Liver (tissue), 9 donors: Measurements from ENCODE around the gene CDC14A. TPM values are rescaled to one million over a fixed set of nuclear protein-coding genes. Genes with fewer than 3 reads are reported as not detected.
A peak's percentile ranks its signal among the peaks of the same experiment; 100 is the strongest.

Source experiments
- DNase-seq: peaks from one replicate; pipeline ENCODE4 v3.0.0-alpha.2; 2017; ENCODE audit warnings: low spot score
- H3K27ac ChIP-seq, 2 donors: one replicate each; pipeline ENCODE4 v1.7.0; 2013; ENCODE audit warnings: inconsistent platforms in 2 of 2, low read length in 2 of 2, control low read depth in 1 of 2, low read depth in 1 of 2, mild to moderate bottlenecking in 1 of 2
- H3K27me3 ChIP-seq, 4 donors: one replicate each; pipeline versions ENCODE4 v1.6.1 to v1.7.0; 2013; ENCODE audit warnings: low read length in 3 of 4, inconsistent platforms in 1 of 4, mild to moderate bottlenecking in 1 of 4, moderate library complexity in 1 of 4; ENCODE audit not compliant: control insufficient read depth in 4 of 4, insufficient read depth in 4 of 4
- H3K36me3 ChIP-seq, 4 donors: one replicate each; pipeline versions ENCODE4 v1.6.1 to v1.7.0; 2013; ENCODE audit warnings: low read length in 3 of 4, mild to moderate bottlenecking in 3 of 4, low read depth in 1 of 4, moderate library complexity in 1 of 4; ENCODE audit not compliant: control insufficient read depth in 4 of 4, insufficient read depth in 3 of 4
- H3K4me1 ChIP-seq, 4 donors: one replicate each; pipeline versions ENCODE4 v1.6.1 to v1.7.0; 2013; ENCODE audit warnings: low read length in 3 of 4, mild to moderate bottlenecking in 3 of 4, moderate library complexity in 1 of 4; ENCODE audit not compliant: control insufficient read depth in 4 of 4, insufficient read depth in 4 of 4
- H3K4me3 ChIP-seq, 3 donors: one replicate each; pipeline versions ENCODE4 v1.6.1 to v1.7.0; 2013; ENCODE audit warnings: low read length in 3 of 3, control low read depth in 1 of 3, low read depth in 1 of 3, mild to moderate bottlenecking in 1 of 3
- H3K9ac ChIP-seq, 2 donors: one replicate each; pipeline ENCODE4 v1.7.0; 2013; ENCODE audit warnings: low read length in 2 of 2, mild to moderate bottlenecking in 2 of 2, moderate library complexity in 2 of 2, control low read depth in 1 of 2, low read depth in 1 of 2
- H3K9me3 ChIP-seq, 4 donors: one replicate each; pipeline versions ENCODE4 v1.6.1 to v1.7.0; 2013; ENCODE audit warnings: low read length in 3 of 4; ENCODE audit not compliant: control insufficient read depth in 4 of 4
- ATF3 ChIP-seq: IDR thresholded peaks from 2 replicates; pipeline ENCODE4 v1.6.1; 2016; ENCODE audit warnings: antibody characterized with exemption
- EGR1 ChIP-seq, 2 donors: IDR thresholded peaks; 2 replicates each; pipeline ENCODE4 v1.6.1; 2016 to 2018; ENCODE audit warnings: antibody characterized with exemption in 2 of 2, low read depth in 2 of 2
- FOXA1 ChIP-seq: IDR thresholded peaks from 2 replicates; pipeline ENCODE4 v1.6.1; 2016; ENCODE audit warnings: antibody characterized with exemption
- FOXA2 ChIP-seq: IDR thresholded peaks from 2 replicates; pipeline ENCODE4 v1.6.1; 2016; ENCODE audit warnings: antibody characterized with exemption
- GABPA ChIP-seq, 2 donors: IDR thresholded peaks in 1 of 2; conservative IDR thresholded peaks in 1 of 2; 2 replicates each; pipeline ENCODE4 v1.6.1; 2016; ENCODE audit warnings: antibody characterized with exemption in 2 of 2, mild to moderate bottlenecking in 1 of 2, moderate library complexity in 1 of 2
- HNF4A ChIP-seq, 2 donors: conservative IDR thresholded peaks; 2 replicates each; pipeline ENCODE4 v1.6.1; 2016; ENCODE audit warnings: antibody characterized with exemption in 2 of 2, mild to moderate bottlenecking in 2 of 2
- HNF4G ChIP-seq: IDR thresholded peaks from 2 replicates; pipeline ENCODE4 v1.6.1; 2016; ENCODE audit warnings: antibody characterized with exemption
- JUND ChIP-seq, 2 donors: IDR thresholded peaks; 2 replicates each; pipeline ENCODE4 v1.6.1; 2016; ENCODE audit warnings: antibody characterized with exemption in 2 of 2
- MAX ChIP-seq: IDR thresholded peaks from 2 replicates; pipeline ENCODE4 v1.6.1; 2016; ENCODE audit warnings: antibody characterized with exemption
- NR2F2 ChIP-seq: IDR thresholded peaks from 2 replicates; pipeline ENCODE4 v1.6.1; 2016; ENCODE audit warnings: antibody characterized with exemption
- RAD21 ChIP-seq, 2 donors: IDR thresholded peaks; 2 replicates each; pipeline ENCODE4 v1.6.1; 2016; ENCODE audit warnings: antibody characterized with exemption in 2 of 2, mild to moderate bottlenecking in 2 of 2
- REST ChIP-seq: IDR thresholded peaks from 2 replicates; pipeline ENCODE4 v1.6.1; 2016; ENCODE audit warnings: antibody characterized with exemption, mild to moderate bottlenecking
- RXRA ChIP-seq, 2 donors: IDR thresholded peaks; 2 replicates each; pipeline ENCODE4 v1.6.1; 2017 to 2018; ENCODE audit warnings: antibody characterized with exemption in 2 of 2, mild to moderate bottlenecking in 1 of 2
- SP1 ChIP-seq: IDR thresholded peaks from 2 replicates; pipeline ENCODE4 v1.6.1; 2018; ENCODE audit warnings: antibody characterized with exemption, mild to moderate bottlenecking
- TAF1 ChIP-seq: conservative IDR thresholded peaks from 2 replicates; pipeline ENCODE4 v1.6.1; 2016; ENCODE audit warnings: antibody characterized with exemption, mild to moderate bottlenecking
- YY1 ChIP-seq: IDR thresholded peaks from 2 replicates; pipeline ENCODE4 v1.6.1; 2016; ENCODE audit warnings: antibody characterized with exemption, mild to moderate bottlenecking
- ZBTB33 ChIP-seq: IDR thresholded peaks from 2 replicates; pipeline ENCODE4 v1.6.1; 2016; ENCODE audit warnings: antibody characterized with exemption
- WGBS: extraction: QIAGEN DNeasy Blood & Tissue Kit; methylation state at CpG from one replicate; pipeline ENCODE4 v1.1.7; 2013; 5-methylcytosine and 5-hydroxymethylcytosine counted together
- polyA plus RNA-seq, 2 donors: library from polyadenylated mRNA; stranded (reverse) in 1 of 2; unstranded in 1 of 2; fragments of 200-250 nt in 1 of 2; fragments of >200 nt in 1 of 2; fragmentation: Nextera tagmentation in 1 of 2; extraction: Ambion mirVana in 1 of 2; gene quantifications; one replicate each; pipeline versions ENCODE4 v1.2.1 to v1.2.3, GENCODE V29; 2013 to 2015
- total RNA-seq, 2 donors: library from RNA; depleted of rRNA; stranded (reverse); fragments of >200 nt; gene quantifications; one replicate each; pipeline ENCODE4 v1.2.3, GENCODE V29; 2014
- donor health status: healthy.
- donor health status: healthy.
- donor health status: healthy.
- donor health status: healthy.
- donor health status: healthy.

Gene CDC14A
- total and polyA plus RNA-seq, 4 donors: 0.39 to 4.1 (median 2.6) TPM

- TF ChIP-seq ZBTB33 (no peak), HNF4A (conservative IDR thresholded peaks at IDR 0.05) (no peak), FOXA1 (no peak), SP1 (no peak), RAD21 (IDR thresholded peaks at IDR 0.05) (no peak), NR2F2 (no peak), JUND (IDR thresholded peaks at IDR 0.05) (no peak), GABPA (IDR thresholded peaks at IDR 0.05 in 1 of 2, conservative IDR thresholded peaks at IDR 0.05 in 1 of 2) (no peak), ATF3 (no peak), HNF4G (no peak), RXRA (IDR thresholded peaks at IDR 0.05) (no peak), MAX (no peak)
- no peak for DNase-seq
- no peaks in the 10 kb centered on the region for H3K9me3 ChIP-seq
- no peak overlapping the region for H3K27ac ChIP-seq
- H3K27me3 ChIP-seq: no peaks in the 10 kb centered on the region
- WGBS: 92% methylated on average over 2 of the region's 2 CpGs
- H3K4me3 ChIP-seq: no peak overlapping the region
- peaks cover 0 to 7% (median 2%) of the 10 kb centered on the region in 4 donors for H3K4me1 ChIP-seq
- H3K36me3 ChIP-seq: no peaks in the 10 kb centered on the region
- H3K9ac ChIP-seq: no peak overlapping the region
Measured at GRCh38 chr1:100526894-100527293, 174.6 kb downstream of the CDC14A start.

GRCh38 chr1:100528871-100529270 lies 176.6 kb downstream of the CDC14A start:
- H3K4me1 ChIP-seq: peaks cover 0 to 7% (median 2%) of the 10 kb centered on the region in 4 donors
- H3K9me3 ChIP-seq: no peaks in the 10 kb centered on the region
- no peak overlapping the region for H3K27ac ChIP-seq
- WGBS: 33% methylated on average over 2 of the region's 2 CpGs
- TF ChIP-seq RAD21 (IDR thresholded peaks at IDR 0.05): peak in 1 of 2 donors; percentile 15
- TF ChIP-seq FOXA2: no peak
- peak; percentile 13 for TF ChIP-seq NR2F2
- TF ChIP-seq SP1: peak; percentile 6
- no peak overlapping the region for H3K4me3 ChIP-seq
- no peaks in the 10 kb centered on the region for H3K27me3 ChIP-seq
- H3K9ac ChIP-seq: no peak overlapping the region
- no peak for DNase-seq
- no peaks in the 10 kb centered on the region for H3K36me3 ChIP-seq

- WGBS: 83% methylated on average over 5 of the region's 5 CpGs
- TF ChIP-seq MAX (no peak), GABPA (IDR thresholded peaks at IDR 0.05 in 1 of 2, conservative IDR thresholded peaks at IDR 0.05 in 1 of 2) (no peak), FOXA2 (no peak), FOXA1 (no peak), HNF4G (no peak), JUND (IDR thresholded peaks at IDR 0.05) (no peak), SP1 (no peak), RXRA (IDR thresholded peaks at IDR 0.05) (no peak), ATF3 (no peak), ZBTB33 (no peak), TAF1 (no peak), REST (no peak), NR2F2 (no peak), YY1 (no peak), EGR1 (IDR thresholded peaks at IDR 0.05; ENCODE audit: low read depth in 2 of 2) (no peak)
Measured at GRCh38 chr1:100530141-100530540, 177.8 kb downstream of the CDC14A start.

More at GRCh38 chr1:100530141-100530540, 177.8 kb downstream of the CDC14A start:
- H3K9ac ChIP-seq: no peak overlapping the region
- no peak overlapping the region for H3K4me3 ChIP-seq
- DNase-seq: no peak
- H3K36me3 ChIP-seq: no peaks in the 10 kb centered on the region
- no peak overlapping the region for H3K27ac ChIP-seq
- H3K9me3 ChIP-seq: no peaks in the 10 kb centered on the region
- no peaks in the 10 kb centered on the region for H3K27me3 ChIP-seq
- H3K4me1 ChIP-seq: peaks cover 0 to 7% (median 2%) of the 10 kb centered on the region in 4 donors
